ENCODE results near the gene NOL9.

- TF ChIP-seq, protein P1, sequence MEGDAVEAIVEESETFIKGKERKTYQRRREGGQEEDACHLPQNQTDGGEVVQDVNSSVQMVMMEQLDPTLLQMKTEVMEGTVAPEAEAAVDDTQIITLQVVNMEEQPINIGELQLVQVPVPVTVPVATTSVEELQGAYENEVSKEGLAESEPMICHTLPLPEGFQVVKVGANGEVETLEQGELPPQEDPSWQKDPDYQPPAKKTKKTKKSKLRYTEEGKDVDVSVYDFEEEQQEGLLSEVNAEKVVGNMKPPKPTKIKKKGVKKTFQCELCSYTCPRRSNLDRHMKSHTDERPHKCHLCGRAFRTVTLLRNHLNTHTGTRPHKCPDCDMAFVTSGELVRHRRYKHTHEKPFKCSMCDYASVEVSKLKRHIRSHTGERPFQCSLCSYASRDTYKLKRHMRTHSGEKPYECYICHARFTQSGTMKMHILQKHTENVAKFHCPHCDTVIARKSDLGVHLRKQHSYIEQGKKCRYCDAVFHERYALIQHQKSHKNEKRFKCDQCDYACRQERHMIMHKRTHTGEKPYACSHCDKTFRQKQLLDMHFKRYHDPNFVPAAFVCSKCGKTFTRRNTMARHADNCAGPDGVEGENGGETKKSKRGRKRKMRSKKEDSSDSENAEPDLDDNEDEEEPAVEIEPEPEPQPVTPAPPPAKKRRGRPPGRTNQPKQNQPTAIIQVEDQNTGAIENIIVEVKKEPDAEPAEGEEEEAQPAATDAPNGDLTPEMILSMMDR (IDR thresholded peaks at IDR 0.05 in 2 of 3, conservative IDR thresholded peaks at IDR 0.05 in 1 of 3; ENCODE audit: control insufficient read depth in 2 of 3, extremely low read depth in 1 of 3, insufficient read depth in 1 of 3, low read depth in 3 of 3, low read length in 3 of 3), result no peak
- TF ChIP-seq RAD21 (IDR thresholded peaks at IDR 0.05; ENCODE audit: insufficient read depth, low read depth, low read length) (no peak), EZH2 (IDR thresholded peaks at IDR 0.05; ENCODE audit: borderline replicate concordance, control insufficient read depth, low read depth, low read length) (no peak), GABPA (IDR thresholded peaks at IDR 0.05; ENCODE audit: low read depth) (no peak), JUND (IDR thresholded peaks at IDR 0.05; ENCODE audit: low read depth, low read length) (no peak), SREBF2 (IDR thresholded peaks at IDR 0.05; ENCODE audit: low read length) (no peak), PKNOX1 (IDR thresholded peaks at IDR 0.05) (no peak), MXI1 (IDR thresholded peaks at IDR 0.05; ENCODE audit: low read depth, low read length) (no peak), DPF2 (IDR thresholded peaks at IDR 0.05) (no peak), MYC (IDR thresholded peaks at IDR 0.05; ENCODE audit: insufficient read depth, insufficient read length, insufficient replicate concordance, low read length, severe bottlenecking) (no peak)
These were observed 58.0 kb downstream of the NOL9 start for GRCh38 chr1:6496365-6496721.
